CD4-positive, alpha-beta T cell treated with Interferon alpha-2 for 1 hour (primary cell): ENCODE data around the gene FUT8.
"Not testable (repeated sequence)": the region's sequence is repeated elsewhere in the genome, so short reads cannot be mapped to it uniquely, and the experiment has no call there.

Source experiments
- DNase-seq, 2 donors: peaks; one replicate each; pipeline ENCODE4 v3.0.0-alpha.2; 2020 to 2022

The FUT8 gene

GRCh38 chr14:65419593-65420252, 7.2 kb downstream of the FUT8 start:
- DNase-seq: no peak

- no peak for DNase-seq
Measured at GRCh38 chr14:65421201-65421981, 8.9 kb downstream of the FUT8 start.

DNA sequence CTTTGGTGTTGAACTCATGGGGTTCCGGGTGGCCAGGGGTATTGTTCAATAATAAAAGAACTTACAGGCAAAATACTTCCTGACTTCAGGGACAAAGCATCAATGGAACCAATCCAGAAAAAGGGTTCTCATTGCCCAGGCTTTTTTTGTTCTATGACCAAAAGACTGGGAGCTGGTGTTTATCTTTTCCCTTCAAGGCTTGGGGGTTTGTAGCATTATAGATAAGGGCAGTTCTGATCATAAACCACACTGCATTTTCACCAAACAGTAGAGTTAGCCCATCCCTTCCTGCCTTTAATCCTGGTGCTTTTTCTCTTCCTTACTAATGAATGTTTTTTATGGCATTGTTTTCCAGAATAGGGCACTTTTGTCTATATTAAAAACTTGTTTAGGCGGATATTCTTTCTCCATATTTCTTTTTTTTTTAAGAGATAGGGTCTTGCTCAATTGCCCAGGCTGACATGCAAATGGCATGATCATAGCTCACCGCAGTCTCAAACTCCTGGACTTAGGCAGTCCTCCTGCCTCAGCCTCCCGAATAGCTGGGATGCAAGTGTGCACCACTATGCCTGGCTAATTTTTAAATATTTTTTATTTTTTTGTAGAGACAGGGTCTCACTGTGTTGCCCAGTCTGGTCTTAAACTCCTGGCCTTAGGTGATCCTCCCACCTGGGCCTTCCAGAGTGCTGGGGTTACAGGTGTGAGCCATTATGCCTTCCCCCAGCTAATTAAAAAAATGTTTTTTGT, 9.7 kb downstream of the FUT8 start:
- no peak for DNase-seq

DNA sequence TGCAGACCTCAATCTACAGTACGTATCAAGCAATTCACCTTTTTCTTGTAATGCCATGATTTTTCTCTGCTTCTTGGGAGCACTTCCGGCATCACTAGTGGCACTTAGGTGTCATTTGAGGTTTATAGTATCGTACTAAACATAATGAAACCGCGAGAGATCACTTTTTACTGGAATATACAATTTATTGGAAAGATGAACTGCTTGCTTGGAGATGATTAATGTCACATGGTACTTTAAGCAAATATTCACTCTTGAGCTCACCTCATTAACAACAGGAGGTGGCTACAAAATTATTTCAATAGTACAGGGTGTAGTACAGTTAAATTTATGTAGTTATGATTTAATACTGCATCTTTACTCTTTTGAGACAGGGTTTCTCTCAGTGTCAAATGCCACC, 11.5 kb downstream of the FUT8 start:
- DNase-seq: no peak

DNA sequence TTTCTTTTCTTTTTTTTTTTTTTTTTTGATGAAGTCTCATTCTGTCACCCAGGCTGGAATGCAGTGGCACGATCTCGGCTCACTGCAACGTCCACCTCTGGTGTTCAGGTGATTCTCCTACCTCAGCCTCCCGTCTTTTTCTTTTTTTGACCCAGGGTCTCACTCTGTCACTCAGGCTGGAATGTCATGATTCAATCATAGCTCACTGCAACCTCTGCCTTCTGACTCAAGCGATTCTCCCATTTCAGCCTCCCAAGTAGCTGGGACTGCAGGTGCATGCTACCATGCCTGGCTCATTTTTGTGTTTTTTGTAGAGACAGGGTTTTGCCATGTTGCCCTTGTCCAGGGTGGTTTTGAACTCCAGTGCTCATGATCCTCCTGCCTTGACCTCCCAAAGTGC, 12.0 kb downstream of the FUT8 start:
- no peak for DNase-seq

- no peak for DNase-seq
Measured at GRCh38 chr14:65425885-65426284, 13.4 kb downstream of the FUT8 start.

DNA sequence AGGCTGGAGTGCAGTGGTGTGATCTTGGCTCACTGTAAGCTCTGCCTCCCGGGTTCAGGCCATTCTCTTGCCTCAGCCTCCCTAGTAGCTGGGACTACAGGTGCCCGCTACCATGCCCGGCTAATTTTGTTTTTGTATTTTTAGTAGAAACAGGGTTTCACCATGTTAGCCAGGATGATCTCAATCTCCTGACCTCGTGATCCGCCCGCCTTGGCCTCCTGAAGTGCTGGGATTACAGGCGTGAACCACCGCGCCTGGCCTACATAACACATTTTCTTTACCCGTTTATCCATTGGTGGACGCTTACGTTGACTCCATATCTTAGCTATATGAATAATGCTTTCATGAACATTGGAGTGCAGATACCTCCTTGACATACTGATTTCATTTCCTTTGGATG, 14.4 kb downstream of the FUT8 start:
- not testable (repeated sequence) for DNase-seq

- DNase-seq: no peak
Measured at GRCh38 chr14:65428691-65429090, 16.2 kb downstream of the FUT8 start.

DNA sequence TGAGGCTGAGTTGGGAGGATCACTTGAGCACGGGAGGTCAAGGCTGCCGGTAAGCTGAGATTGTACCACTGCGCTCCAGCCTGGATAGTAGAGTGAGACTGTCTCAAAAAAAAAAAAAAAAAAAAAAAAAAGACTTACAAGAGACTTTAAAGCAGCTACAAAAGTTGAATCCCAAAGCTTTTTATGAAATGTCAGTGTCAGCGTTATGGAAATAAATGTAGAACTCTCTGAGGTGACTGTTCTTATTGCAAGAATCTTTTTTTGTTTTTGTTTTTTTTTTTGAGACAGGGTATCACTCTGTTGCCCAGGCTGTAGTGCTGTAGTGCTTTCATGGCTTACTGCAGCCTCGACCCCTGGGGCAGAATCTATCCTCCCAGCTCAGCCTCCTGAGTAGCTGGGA, 17.2 kb downstream of the FUT8 start:
- no peak for DNase-seq

DNA sequence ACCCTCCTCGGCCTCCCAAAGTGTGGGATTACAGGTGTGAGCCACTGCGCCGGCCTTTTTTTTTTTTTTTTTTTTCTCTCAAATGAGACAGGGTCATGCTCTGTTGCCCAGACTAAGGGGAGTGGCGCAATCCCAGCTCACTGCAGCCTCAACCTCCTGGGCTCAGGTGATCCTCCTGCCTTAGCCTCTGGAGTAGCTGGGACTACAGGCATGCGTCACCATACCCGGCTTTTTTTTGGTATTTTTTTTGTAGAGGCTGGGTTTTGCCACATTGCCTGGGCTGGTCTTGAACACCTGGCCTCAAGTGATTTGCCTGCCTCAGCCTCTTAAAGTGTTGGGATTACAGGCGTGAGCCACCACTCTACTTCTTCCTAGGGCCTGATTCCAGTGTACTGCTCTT, 18.7 kb downstream of the FUT8 start:
- DNase-seq: no peak

DNA sequence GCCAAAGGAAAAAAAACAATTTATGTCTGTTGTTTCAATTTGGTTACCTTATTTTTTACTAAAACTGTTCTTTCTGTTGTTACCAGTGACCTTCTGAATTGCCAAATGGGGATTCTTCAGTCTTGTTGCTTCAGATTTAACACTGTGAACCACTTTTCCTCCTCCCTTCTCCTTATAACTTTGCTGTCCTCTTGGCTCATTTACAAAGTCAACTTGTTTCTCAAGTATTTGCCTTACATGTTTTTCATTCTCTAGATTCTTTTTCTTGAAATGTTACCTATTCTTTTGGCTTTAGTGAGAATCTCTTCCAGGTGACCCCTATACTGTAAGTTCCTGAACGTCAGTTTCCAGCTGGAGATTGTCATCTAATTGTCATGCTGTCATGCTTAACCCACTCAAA, 19.4 kb downstream of the FUT8 start:
- no peak for DNase-seq

GRCh38 chr14:65432361-65432948, 19.9 kb downstream of the FUT8 start:
- no peak for DNase-seq

GRCh38 chr14:65433157-65433556, 20.6 kb downstream of the FUT8 start:
- DNase-seq: no peak

- DNase-seq: no peak
Measured at GRCh38 chr14:65433646-65434045, 21.1 kb downstream of the FUT8 start.

DNA sequence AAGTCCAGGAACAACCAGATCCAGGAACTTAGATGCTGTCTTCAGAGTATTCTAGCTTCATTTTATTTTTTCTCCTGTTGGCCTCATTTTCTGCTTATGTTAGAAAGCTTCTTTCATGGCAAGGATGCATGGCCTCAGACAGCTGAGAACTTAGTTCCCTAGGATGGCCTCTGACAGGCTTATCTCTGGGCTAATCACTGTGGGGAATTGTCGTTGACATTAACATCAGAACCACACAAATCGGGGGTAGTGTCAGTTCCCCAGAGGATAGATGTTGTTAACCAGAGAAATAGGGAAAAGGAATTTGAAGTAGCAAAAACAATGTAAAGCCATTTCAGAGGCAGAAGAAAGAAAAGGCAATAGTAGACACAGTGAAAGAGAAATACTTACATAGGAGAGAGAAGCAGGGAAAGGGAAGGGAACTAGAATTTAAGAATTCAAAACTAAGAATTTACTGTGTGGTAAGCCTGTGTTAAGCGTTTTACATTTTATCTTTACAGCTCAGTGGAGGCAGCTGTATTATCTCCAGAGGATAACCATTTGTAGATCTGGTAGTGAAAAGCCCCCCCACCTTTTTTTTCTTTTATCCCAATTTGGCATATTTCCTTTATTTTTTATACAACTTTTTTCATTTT, 21.8 kb downstream of the FUT8 start:
- no peak for DNase-seq

GRCh38 chr14:65438266-65438933, 25.9 kb downstream of the FUT8 start:
- no peak for DNase-seq

DNA sequence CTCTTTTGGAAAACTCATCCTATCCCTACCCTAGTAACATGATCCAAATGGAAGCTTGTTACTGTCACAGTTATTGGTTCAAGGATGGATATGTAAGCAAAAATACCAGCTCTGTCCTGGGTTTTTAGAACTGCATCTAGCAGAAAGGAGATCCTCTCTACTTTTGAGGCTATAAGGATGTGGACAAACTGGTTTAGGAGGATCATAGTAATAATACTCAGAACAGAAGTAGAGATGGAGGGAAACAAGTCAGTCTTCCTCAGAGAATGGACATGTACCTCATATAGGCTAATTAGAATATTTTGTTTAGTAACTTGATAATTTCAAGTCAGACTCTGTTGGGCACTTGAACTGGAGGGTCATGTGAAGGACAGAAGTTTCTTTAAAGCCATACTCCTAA, 26.6 kb downstream of the FUT8 start:
- DNase-seq: no peak

DNA sequence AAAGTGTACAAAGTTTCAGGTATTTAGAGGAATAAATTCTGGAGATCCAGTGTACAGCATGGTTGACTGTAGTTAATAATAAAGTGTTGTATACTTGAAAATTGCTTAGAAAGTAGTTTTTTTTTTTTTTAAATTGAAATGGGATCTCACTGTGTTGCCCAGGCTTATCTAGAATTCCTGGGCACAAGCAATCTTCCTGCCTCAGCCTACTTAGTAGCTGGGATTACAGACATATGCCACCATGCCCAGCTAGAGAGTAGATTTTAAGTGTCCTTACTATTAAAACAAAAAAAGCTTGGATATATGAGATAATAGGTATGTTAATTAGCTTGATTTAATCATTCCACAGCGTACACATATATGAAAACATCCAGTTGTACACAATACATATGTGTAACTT, 27.7 kb downstream of the FUT8 start:
- no peak for DNase-seq

GRCh38 chr14:65444230-65444629, 31.7 kb downstream of the FUT8 start:
- DNase-seq: no peak

GRCh38 chr14:65446159-65446558, 33.6 kb downstream of the FUT8 start:
- no peak for DNase-seq

- no peak for DNase-seq
Measured at GRCh38 chr14:65449647-65450046, 37.1 kb downstream of the FUT8 start.

- no peak for DNase-seq
Measured at GRCh38 chr14:65453807-65454480, 41.4 kb downstream of the FUT8 start.
